Limb (tissue), 2 donors: ENCODE data around the gene RPL41.
A peak's percentile ranks its signal among the peaks of the same experiment; 100 is the strongest.
"Not testable (repeated sequence)": the region's sequence is repeated elsewhere in the genome, so short reads cannot be mapped to it uniquely, and the experiment has no call there.

Experiments used
- DNase-seq, 2 donors: peaks; one replicate each; pipeline ENCODE4 v3.0.0-alpha.2; 2016; ENCODE audit errors: extremely low spot score in 2 of 2

RPL41 gene

GRCh38 chr12:56116267-56117081, at the start of gene RPL41:
RPL41 (plus strand) TSS chr12:56116633.
- DNase-seq, result peak; percentile 94 to 98

GRCh38 chr12:56071648-56072047, 44.8 kb upstream of the RPL41 start:
- no peak for DNase-seq

- no peak for DNase-seq
Observed at GRCh38 chr12:56074396-56074795, 42.0 kb upstream of the RPL41 start.

- DNase-seq, result not testable (repeated sequence)
Observed at GRCh38 chr12:56077966-56078365, 38.5 kb upstream of the RPL41 start.

GRCh38 chr12:56078427-56078826, 38.0 kb upstream of the RPL41 start:
- no peak for DNase-seq

GRCh38 chr12:56078931-56079722, 37.3 kb upstream of the RPL41 start:
- DNase-seq, result peak; percentile 60 to 87

GRCh38 chr12:56079723-56080555, 36.5 kb upstream of the RPL41 start, which contains the start of gene ERBB3:
ERBB3 (plus strand) TSS chr12:56080165; CDS start chr12:56080301, 136 bp downstream.
- peak; percentile 70 to 85 for DNase-seq

- peak in 1 of 2 donors; percentile 42 for DNase-seq
Observed at GRCh38 chr12:56080556-56081138, 35.8 kb upstream of the RPL41 start.

- DNase-seq, result peak; percentile 55 to 56
Observed at GRCh38 chr12:56081393-56082347, 34.8 kb upstream of the RPL41 start.

GRCh38 chr12:56082382-56082781, 34.1 kb upstream of the RPL41 start:
- no peak for DNase-seq

GRCh38 chr12:56082967-56083366, 33.5 kb upstream of the RPL41 start:
- no peak for DNase-seq

- no peak for DNase-seq
Observed at GRCh38 chr12:56084958-56085543, 31.4 kb upstream of the RPL41 start.

- no peak for DNase-seq
Observed at GRCh38 chr12:56086096-56086495, 30.3 kb upstream of the RPL41 start.

- no peak for DNase-seq
Observed at GRCh38 chr12:56086608-56087007, 29.8 kb upstream of the RPL41 start.

- DNase-seq, result no peak
Observed at GRCh38 chr12:56087220-56087619, 29.2 kb upstream of the RPL41 start.

- no peak for DNase-seq
Observed at GRCh38 chr12:56097738-56098137, 18.7 kb upstream of the RPL41 start.

- DNase-seq, result no peak
Observed at GRCh38 chr12:56098592-56098991, 17.8 kb upstream of the RPL41 start.

- no peak for DNase-seq
Observed at GRCh38 chr12:56099787-56100186, 16.6 kb upstream of the RPL41 start.

GRCh38 chr12:56101045-56101444, 15.4 kb upstream of the RPL41 start:
- no peak for DNase-seq

GRCh38 chr12:56102683-56103065, 13.8 kb upstream of the RPL41 start:
- DNase-seq, result no peak
